Stimulated activated naive B cell treated with anti-CD40 and anti-IgM and Interleukin-4, amounts not matched to agents 10 μg/mL and 1 μg/mL and 100 μg/mL, for 72 hours (primary cell): ENCODE results near the gene PTPRN2.

Experiments
- ATAC-seq, 2 donors: fragments of 150-1000 bp; cut with Tn5 transposase; replicated peaks; 2 replicates each; pipeline ENCODE4 v1.10.0; 2021; ENCODE audit warnings: moderate library complexity in 1 of 2
- DNase-seq: peaks from one replicate; pipeline ENCODE4 v3.0.0; 2021
- H3K27ac Mint-ChIP-seq: one replicate; pipeline ENCODE4 v1.8.0; 2022; ENCODE audit warnings: mild to moderate bottlenecking, mixed read lengths
- H3K27me3 Mint-ChIP-seq, 2 donors: one replicate each; pipeline ENCODE4 v1.8.0; 2022; ENCODE audit warnings: mixed read lengths in 2 of 2
- H3K36me3 Mint-ChIP-seq, 2 donors: one replicate each; pipeline ENCODE4 v1.8.0; 2022; ENCODE audit warnings: mixed read lengths in 2 of 2, mild to moderate bottlenecking in 1 of 2
- H3K4me1 Mint-ChIP-seq, 2 donors: one replicate each; pipeline ENCODE4 v1.8.0; 2022; ENCODE audit warnings: mixed read lengths in 2 of 2, mild to moderate bottlenecking in 1 of 2
- H3K4me3 Mint-ChIP-seq, 2 donors: one replicate each; pipeline ENCODE4 v1.8.0; 2022; ENCODE audit warnings: mild to moderate bottlenecking in 2 of 2, mixed read lengths in 2 of 2, moderate library complexity in 1 of 2
- H3K9me3 Mint-ChIP-seq, 2 donors: one replicate each; pipeline ENCODE4 v1.8.0; 2022; ENCODE audit warnings: mixed read lengths in 2 of 2, mild to moderate bottlenecking in 1 of 2

The PTPRN2 gene

GRCh38 chr7:157840914-157841772, 746.5 kb downstream of the PTPRN2 start:
- Mint-ChIP-seq H3K4me3 (no peak overlapping the region), H3K9me3 (peaks cover 0 to 3% of the 10 kb centered on the region in 2 donors), H3K36me3 (no peaks in the 10 kb centered on the region), H3K27ac (no peak overlapping the region), H3K27me3 (no peaks in the 10 kb centered on the region), H3K4me1 (no peaks in the 10 kb centered on the region)
- no peak for ATAC-seq
- no peak for DNase-seq

- peaks cover 0 to 3% of the 10 kb centered on the region in 2 donors for H3K9me3 Mint-ChIP-seq
- H3K27ac Mint-ChIP-seq: no peak overlapping the region
- ATAC-seq (no peak), DNase-seq (no peak)
- H3K4me3 Mint-ChIP-seq: no peak overlapping the region
- H3K4me1 Mint-ChIP-seq: no peaks in the 10 kb centered on the region
- H3K36me3 Mint-ChIP-seq: no peaks in the 10 kb centered on the region
- no peaks in the 10 kb centered on the region for H3K27me3 Mint-ChIP-seq
Measured at GRCh38 chr7:157840174-157840913, 747.3 kb downstream of the PTPRN2 start.

DNA sequence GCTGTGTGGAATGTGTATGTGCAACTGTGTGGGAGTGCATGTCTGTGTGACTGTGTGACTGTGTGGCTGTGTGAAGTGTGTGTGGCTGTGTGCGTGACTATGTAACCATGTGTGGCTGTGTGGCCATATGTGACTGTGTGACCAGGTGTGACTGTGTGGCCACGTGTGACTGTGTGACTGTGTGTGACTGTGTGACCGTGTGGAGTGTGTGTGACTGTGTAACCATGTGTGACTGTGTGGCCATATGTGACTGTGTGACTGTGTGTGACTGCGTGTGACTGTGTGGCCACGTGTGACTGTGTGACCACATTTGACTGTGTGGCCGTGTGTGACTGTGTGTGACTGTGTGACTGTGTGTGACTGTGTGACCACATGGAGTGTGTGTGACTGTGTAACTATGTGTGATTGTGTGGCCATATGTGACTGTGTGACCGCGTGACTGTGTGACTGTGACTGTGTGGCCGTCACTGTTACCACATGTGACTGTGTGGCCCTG, 747.9 kb downstream of the PTPRN2 start:
- Mint-ChIP-seq H3K36me3 (no peaks in the 10 kb centered on the region), H3K27ac (no peak overlapping the region), H3K27me3 (no peaks in the 10 kb centered on the region), H3K4me1 (no peaks in the 10 kb centered on the region), H3K9me3 (peaks cover 0 to 3% of the 10 kb centered on the region in 2 donors), H3K4me3 (no peak overlapping the region)
- DNase-seq: no peak
- ATAC-seq: no peak

GRCh38 chr7:157839226-157839625, 748.4 kb downstream of the PTPRN2 start:
- DNase-seq: no peak
- H3K36me3 Mint-ChIP-seq: no peaks in the 10 kb centered on the region
- no peak overlapping the region for H3K4me3 Mint-ChIP-seq
- peaks cover 0 to 3% of the 10 kb centered on the region in 2 donors for H3K9me3 Mint-ChIP-seq
- no peak for ATAC-seq
- no peak overlapping the region for H3K27ac Mint-ChIP-seq
- H3K4me1 Mint-ChIP-seq: no peaks in the 10 kb centered on the region
- no peaks in the 10 kb centered on the region for H3K27me3 Mint-ChIP-seq

DNA sequence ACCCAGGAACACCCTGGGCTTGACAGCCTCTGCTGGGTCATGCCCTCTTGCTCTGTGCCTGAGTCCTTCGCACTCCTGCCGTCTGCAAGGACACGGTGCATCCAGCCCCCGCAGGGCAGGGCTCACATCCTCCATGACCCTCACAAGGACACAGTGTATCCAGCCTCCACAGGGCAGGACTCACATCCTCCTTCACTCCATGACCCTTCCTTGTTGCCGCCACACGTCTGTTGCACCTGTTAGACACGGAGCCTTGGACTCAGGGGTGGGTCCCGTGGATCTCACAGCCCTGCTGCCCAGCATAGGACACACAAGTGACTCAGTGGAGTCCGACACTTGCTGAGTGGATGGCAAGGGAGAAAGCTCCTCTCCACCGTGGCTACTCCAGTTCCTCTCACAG, 750.1 kb downstream of the PTPRN2 start:
- Mint-ChIP-seq H3K4me3 (no peak overlapping the region), H3K27ac (no peak overlapping the region), H3K27me3 (no peaks in the 10 kb centered on the region), H3K4me1 (no peaks in the 10 kb centered on the region), H3K9me3 (peaks cover 0 to 3% of the 10 kb centered on the region in 2 donors), H3K36me3 (no peaks in the 10 kb centered on the region)
- ATAC-seq (no peak), DNase-seq (no peak)

- Mint-ChIP-seq H3K9me3 (peaks cover 0 to 3% of the 10 kb centered on the region in 2 donors), H3K4me1 (no peaks in the 10 kb centered on the region), H3K36me3 (no peaks in the 10 kb centered on the region), H3K27me3 (no peaks in the 10 kb centered on the region), H3K4me3 (no peak overlapping the region), H3K27ac (no peak overlapping the region)
- ATAC-seq (no peak), DNase-seq (no peak)
Measured at GRCh38 chr7:157837047-157837446, 750.6 kb downstream of the PTPRN2 start.

GRCh38 chr7:157834501-157835163, 753.0 kb downstream of the PTPRN2 start:
- Mint-ChIP-seq H3K4me3 (no peak overlapping the region), H3K27me3 (no peaks in the 10 kb centered on the region), H3K27ac (no peak overlapping the region), H3K9me3 (peaks cover 0 to 3% of the 10 kb centered on the region in 2 donors), H3K36me3 (no peaks in the 10 kb centered on the region), H3K4me1 (no peaks in the 10 kb centered on the region)
- ATAC-seq: no peak
- DNase-seq: no peak

DNA sequence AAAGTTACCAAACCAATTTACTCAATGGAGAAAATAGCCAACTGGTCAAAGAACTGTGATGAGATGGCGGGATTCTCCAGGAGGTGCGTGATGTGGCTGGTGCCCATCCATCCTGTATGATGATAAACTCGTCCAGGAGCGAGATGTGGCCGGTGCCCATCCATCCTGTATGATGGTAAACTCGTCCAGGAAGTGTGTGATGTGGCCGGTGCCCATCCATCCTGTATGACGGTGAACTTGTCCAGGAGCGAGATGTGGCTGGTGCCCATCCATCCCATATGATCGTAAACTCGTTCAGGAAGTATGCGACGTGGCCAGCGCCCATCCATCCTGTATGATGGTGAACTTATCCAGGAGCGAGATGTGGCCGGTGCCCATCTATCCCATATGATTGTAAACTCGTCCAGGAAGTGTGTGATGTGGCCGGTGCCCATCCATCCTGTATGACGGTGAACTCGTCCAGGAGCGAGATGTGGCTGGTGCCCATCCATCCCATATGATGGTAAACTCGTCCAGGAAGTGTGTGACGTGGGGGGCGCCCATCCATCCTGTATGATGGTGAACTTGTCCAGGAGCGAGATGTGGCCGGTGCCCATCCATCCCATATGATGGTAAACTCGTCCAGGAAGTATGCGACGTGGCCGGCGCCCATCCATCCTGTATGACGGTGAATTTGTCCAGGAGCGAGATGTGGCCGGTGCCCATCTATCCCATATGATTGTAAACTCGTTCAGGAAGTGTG, 754.6 kb downstream of the PTPRN2 start:
- Mint-ChIP-seq H3K27me3 (no peaks in the 10 kb centered on the region), H3K4me3 (no peak overlapping the region), H3K27ac (no peak overlapping the region), H3K4me1 (no peaks in the 10 kb centered on the region), H3K36me3 (no peaks in the 10 kb centered on the region), H3K9me3 (peaks cover 0 to 3% of the 10 kb centered on the region in 2 donors)
- no peak for ATAC-seq
- DNase-seq: no peak

DNA sequence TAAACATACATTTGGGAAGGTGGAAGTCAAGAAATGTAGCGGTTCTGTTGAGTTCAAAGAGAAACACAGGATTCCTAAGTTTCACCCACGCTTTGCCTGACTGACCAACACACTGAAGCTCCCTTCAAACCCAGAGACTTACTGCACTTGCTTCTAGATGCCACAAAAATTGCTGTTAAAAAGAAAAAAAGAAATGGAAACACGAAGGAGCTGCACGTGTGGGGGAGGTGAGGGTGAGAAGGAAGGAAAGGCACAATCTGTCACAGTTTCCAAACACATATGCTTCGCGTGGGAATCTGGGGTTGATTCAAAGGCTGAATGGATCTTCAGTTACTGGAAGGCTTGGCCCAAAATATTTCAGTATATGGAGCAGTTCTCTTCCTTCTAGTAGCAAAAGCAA, 755.2 kb downstream of the PTPRN2 start:
- Mint-ChIP-seq H3K9me3 (no peaks in the 10 kb centered on the region), H3K4me1 (no peaks in the 10 kb centered on the region), H3K27me3 (no peaks in the 10 kb centered on the region), H3K4me3 (no peak overlapping the region), H3K27ac (no peak overlapping the region), H3K36me3 (no peaks in the 10 kb centered on the region)
- ATAC-seq (no peak), DNase-seq (no peak)

DNA sequence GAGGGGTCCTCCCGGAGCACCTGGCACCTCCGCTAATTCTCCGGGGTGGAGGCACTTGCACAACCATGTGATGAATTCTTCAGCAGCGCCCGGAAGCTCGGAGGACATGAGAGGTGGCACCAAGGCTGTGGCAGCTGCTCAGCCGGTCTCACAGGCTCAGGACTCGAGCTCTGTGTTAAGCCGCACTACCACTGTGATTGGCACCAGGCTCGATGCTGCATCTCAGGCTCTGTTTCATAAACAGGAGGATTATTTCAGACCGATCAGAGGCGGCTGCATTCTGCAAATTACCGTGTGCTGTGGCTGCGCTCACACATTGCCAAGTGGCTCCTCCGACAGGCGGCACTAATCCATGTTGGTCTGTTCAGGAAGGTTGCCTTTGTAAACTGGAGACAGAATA, 755.6 kb downstream of the PTPRN2 start:
- Mint-ChIP-seq H3K4me1 (no peaks in the 10 kb centered on the region), H3K27me3 (no peaks in the 10 kb centered on the region), H3K9me3 (no peaks in the 10 kb centered on the region), H3K4me3 (no peak overlapping the region), H3K27ac (no peak overlapping the region), H3K36me3 (no peaks in the 10 kb centered on the region)
- no peak for DNase-seq
- ATAC-seq: no peak

GRCh38 chr7:157831143-157831905, 756.3 kb downstream of the PTPRN2 start:
- Mint-ChIP-seq H3K4me3 (no peak overlapping the region), H3K9me3 (no peaks in the 10 kb centered on the region), H3K27ac (no peak overlapping the region), H3K36me3 (no peaks in the 10 kb centered on the region), H3K4me1 (no peaks in the 10 kb centered on the region), H3K27me3 (no peaks in the 10 kb centered on the region)
- ATAC-seq: no peak
- DNase-seq: no peak

DNA sequence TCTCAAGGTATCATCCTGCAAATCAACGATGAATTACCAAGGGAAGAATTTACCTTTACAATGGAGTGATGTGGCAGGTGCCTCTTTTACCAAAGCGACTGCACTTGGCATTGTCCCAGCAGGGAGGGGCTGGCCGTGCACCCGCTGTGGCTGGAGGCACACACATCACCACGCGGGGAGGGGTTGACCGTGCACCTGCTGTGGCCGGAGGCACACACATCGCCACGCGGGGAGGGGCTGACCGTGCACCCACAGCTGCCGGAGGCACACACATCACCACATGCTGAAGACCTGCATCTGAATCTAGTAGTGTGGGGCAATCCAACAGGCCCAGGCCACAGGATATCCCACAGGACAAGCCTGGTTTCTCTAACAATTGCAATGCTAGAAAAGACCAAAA, 757.3 kb downstream of the PTPRN2 start:
- DNase-seq (no peak), ATAC-seq (no peak)
- Mint-ChIP-seq H3K27me3 (no peaks in the 10 kb centered on the region), H3K27ac (no peak overlapping the region), H3K36me3 (no peaks in the 10 kb centered on the region), H3K4me1 (no peaks in the 10 kb centered on the region), H3K4me3 (no peak overlapping the region), H3K9me3 (no peaks in the 10 kb centered on the region)

- Mint-ChIP-seq H3K4me1 (no peaks in the 10 kb centered on the region), H3K9me3 (no peaks in the 10 kb centered on the region), H3K4me3 (no peak overlapping the region), H3K36me3 (no peaks in the 10 kb centered on the region), H3K27ac (no peak overlapping the region), H3K27me3 (no peaks in the 10 kb centered on the region)
- DNase-seq (no peak), ATAC-seq (no peak)
Measured at GRCh38 chr7:157829491-157829890, 758.1 kb downstream of the PTPRN2 start.
